GM18870 (cell line): ENCODE results near the gene CSPG5.

Source experiments
- ATAC-seq: cut with Tn5 transposase; IDR thresholded peaks from one replicate; pipeline ENCODE4 v1.9.1; 2021; ENCODE audit warnings: moderate library complexity; ENCODE audit not compliant: unreplicated experiment

CSPG5 gene

GRCh38 chr3:47542471-47543173 is 36.0 kb downstream of the CSPG5 start:
- no peak for ATAC-seq

GRCh38 chr3:47541583-47542108 is 37.0 kb downstream of the CSPG5 start:
- no peak for ATAC-seq

DNA sequence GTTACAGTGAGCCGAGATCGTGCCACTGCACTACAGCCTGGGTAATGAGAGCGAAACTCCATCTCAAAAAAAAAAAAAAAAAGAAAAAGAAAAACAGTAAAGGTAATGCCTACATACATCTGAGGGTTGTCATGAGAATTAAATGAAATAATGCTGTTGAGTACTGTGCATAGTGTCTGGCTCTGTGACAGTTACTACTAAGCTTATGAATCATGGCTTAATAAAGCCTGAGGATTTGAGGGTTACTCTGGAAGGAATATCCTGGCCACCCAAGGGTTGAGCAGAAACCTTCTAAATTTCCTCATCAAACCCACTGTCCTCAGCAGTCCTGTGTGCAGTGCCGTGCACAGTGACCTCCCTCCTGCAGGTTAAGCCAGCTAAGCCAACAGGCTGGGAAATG is 38.4 kb downstream of the CSPG5 start:
- no peak for ATAC-seq

GRCh38 chr3:47536967-47537366 is 41.7 kb downstream of the CSPG5 start:
- no peak for ATAC-seq

DNA sequence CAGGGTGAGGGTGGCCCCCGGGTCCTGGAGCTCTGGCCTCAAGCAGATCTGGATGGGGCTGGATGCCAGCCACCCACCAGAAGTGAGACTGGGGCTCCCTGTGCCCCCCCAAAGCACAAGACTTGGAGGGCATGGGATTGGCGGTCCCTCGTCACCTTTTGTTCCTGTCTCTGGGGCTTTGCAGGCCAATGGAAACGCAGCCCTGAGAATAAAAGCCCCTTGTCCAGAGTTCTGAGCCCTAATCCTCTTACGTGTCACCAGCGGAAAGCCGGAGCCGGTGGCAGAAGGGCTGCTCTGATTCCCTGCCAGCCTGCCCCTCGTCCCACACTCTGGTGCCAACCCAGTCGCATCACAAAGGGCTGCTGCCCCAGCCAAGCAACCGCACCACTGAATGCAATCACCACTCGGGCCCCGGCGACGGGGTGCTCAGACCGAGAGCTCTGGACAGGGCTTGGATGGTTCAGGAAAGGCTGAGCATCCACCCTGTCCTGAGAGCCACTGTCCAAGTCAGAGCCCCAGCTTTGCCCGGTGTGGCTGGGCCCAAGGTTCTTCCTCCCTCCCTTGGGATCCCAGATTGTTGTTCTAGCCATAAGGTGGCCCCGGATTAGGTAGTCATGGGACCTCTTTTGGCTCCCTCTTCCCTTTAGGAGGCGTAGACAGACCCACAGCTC is 42.3 kb downstream of the CSPG5 start:
- no peak for ATAC-seq

GRCh38 chr3:47533996-47534454 is 44.6 kb downstream of the CSPG5 start:
- no peak for ATAC-seq

- ATAC-seq = no peak
These were observed 45.2 kb downstream of the CSPG5 start for GRCh38 chr3:47533481-47533880.

GRCh38 chr3:47527952-47528725 is 50.5 kb downstream of the CSPG5 start:
- no peak for ATAC-seq

- ATAC-seq = no peak
These were observed 53.0 kb downstream of the CSPG5 start for GRCh38 chr3:47525617-47526016.

- no peak for ATAC-seq
These were observed 55.2 kb downstream of the CSPG5 start for GRCh38 chr3:47523310-47524073.

DNA sequence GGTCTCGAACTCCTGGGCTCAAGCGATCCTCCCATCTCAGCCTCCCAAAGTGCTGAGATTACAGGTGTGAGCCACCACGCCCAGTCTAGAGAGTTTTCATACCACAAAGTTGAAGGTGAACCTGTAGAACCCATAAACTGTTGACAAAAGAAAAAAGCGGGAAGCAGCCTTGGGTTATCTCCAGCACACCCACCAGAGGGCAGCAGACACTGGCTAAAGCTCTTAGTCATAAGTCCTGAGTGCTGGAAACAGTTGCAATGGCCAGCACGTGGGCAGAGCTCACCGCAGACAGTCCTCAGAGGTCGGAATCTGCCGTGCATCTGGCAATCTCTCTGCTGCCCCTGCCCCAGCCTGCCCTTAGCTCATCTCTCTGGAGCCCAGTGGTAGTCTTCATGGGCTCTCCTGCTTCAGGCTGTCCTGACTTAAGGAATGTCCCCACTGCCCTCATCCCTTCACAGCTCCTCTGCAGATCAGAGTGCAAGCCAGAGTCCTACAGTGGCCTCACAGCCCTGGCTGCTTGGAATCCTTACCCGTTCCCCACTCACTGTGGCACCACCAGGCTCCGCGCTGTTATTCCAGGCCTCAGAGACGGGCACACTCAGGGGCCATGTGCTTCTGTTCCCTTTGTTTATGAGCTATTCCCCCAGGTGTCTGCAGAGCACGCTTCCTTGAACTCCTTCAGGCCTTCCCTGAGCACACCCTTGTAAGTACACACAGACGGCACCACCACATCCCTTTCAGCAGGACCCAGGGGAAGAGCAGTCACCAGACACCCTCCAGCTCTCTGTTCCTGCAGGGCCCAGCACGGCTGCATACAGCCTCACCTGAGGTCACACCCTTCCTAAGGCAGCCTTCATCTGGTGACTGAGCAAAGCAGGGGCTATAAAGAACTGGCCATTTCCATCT is 56.3 kb downstream of the CSPG5 start:
- ATAC-seq = no peak

DNA sequence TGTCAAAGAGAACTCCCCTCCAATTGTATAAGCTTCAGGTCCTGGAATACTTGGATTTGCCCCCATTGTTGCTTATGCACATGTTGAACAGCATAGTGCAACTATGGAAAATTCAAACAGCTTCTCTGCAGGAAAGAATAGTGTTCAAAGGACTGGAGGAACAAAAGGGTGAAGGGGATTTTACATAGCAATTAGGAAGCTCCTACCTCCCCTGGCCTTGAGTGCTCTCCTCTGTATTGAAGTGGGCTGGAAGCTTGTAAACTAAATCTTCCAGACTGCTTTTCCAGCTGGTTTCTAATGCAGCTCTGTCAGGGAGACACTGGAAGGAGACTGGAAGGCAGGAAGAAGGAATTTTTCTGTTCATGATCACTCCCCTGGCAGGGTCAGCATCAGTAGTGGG is 57.9 kb downstream of the CSPG5 start:
- ATAC-seq = no peak

DNA sequence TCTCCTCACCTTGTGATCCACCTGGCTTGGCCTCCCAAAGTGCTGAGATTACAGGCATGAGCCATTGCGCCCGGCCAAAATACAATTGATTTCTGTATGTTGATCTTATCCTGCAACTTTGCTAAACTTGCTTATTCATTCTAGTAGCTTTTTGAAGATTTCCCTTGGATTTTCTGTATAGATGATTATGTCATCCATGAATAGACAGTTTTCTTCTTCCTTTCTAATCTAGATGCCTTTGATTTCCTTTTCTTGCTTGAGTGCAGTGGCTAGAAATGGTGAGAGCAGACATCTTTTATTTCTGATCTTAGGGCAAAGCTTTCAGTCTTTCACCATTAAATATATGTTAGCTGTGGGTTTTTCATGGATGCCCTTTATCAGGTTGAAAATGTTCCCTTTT is 60.7 kb downstream of the CSPG5 start:
- no peak for ATAC-seq

GRCh38 chr3:47515864-47516319 is 62.8 kb downstream of the CSPG5 start:
- no peak for ATAC-seq

GRCh38 chr3:47515100-47515499 is 63.6 kb downstream of the CSPG5 start:
- ATAC-seq = no peak

GRCh38 chr3:47513125-47513929 is 65.3 kb downstream of the CSPG5 start, which contains the start of gene ELP6:
Gene ELP6, minus strand, starts transcription at chr3:47513712. Its CDS starts 122 bp downstream, at chr3:47513590.
- ATAC-seq = peak; percentile 78

DNA sequence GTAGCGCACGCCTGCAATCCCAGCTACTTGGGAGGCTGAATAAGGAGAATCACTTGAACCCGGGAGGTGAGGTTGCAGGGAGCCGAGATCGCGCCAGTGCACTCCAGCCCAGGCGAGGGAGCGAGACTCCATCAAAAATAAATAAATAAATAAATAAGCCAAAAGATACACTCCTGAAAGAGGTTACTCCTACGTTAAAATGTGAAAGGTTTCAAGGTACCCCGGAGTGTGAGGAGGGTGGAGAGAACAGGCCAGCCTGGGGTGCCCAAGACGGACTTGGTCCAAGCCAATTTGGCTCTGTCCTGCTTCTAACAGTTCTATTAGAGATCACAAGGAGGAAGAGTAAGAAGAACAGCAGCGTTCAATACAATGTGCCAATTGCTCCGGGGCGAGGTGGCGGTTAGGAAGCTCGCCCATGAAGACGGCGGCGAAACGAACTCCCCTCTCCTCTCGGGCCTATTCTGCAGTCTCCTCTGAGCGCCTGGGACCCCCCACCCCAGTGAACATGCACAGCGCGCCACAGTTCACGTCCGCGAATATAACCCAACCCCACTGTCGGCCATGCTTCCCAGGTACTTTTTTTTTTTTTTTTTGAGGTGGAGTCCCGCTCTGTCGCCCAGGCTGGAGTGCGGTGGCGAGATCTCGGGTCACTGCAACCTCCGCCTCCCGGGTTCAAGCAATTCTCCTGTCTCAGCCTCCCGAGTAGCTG is 66.1 kb downstream of the CSPG5 start:
- no peak for ATAC-seq
